Cardiac septum (tissue), 1 donor: ENCODE results near the gene TNRC6C. TPM values are rescaled to one million over a fixed set of nuclear protein-coding genes. Genes with fewer than 3 reads are reported as not detected.

Experiments used
- DNase-seq: peaks from one replicate; pipeline ENCODE4 v3.0.0-alpha.2; 2020; ENCODE audit warnings: low spot score
- intact Hi-C: fragments of 100-400 bp; cut with DNase I; formaldehyde crosslinking; loops from one replicate; pipeline ENCODE4 v1.14.0; 2022
- total RNA-seq: library from RNA; stranded (reverse); fragmentation: NEBNext Ultra II Directional; extraction: Animal tissue kit (Norgen Biotek cat#: 25700); gene quantifications from one replicate; pipeline ENCODE4 v1.2.1, GENCODE V29; 2021
- donor health status: DM: no; HTN: no; CAD: no.

TNRC6C gene
- total RNA-seq, 1 donor from 2014 or later: 17.8 TPM

GRCh38 chr17:78032166-78032565, 73.7 kb downstream of the TNRC6C start:
- intact Hi-C loops: no loop called here
- DNase-seq: no peak

GRCh38 chr17:78034429-78035091, 76.1 kb downstream of the TNRC6C start:
- intact Hi-C loops: loop anchor here (5.0 kb wide), 1 partner anchor 43 kb away; no protein-coding TSS in a partner anchor
- DNase-seq: no peak

GRCh38 chr17:78037280-78037679, 78.8 kb downstream of the TNRC6C start:
- no peak for DNase-seq
- intact Hi-C loops: loop anchor here (5.0 kb wide), 1 partner anchor 40 kb away; no protein-coding TSS in a partner anchor

- intact Hi-C loops: loop anchor here (5.0 kb wide), 1 partner anchor 38 kb away; no protein-coding TSS in a partner anchor
- no peak for DNase-seq
Observed at GRCh38 chr17:78038748-78039288, 80.3 kb downstream of the TNRC6C start.

GRCh38 chr17:78039581-78039980, 81.1 kb downstream of the TNRC6C start:
- intact Hi-C loops: loop anchor here (5.0 kb wide), 1 partner anchor 38 kb away; no protein-coding TSS in a partner anchor
- no peak for DNase-seq

GRCh38 chr17:78040440-78041385, 82.2 kb downstream of the TNRC6C start:
- intact Hi-C loops: no loop called here
- peak; percentile 82 for DNase-seq

GRCh38 chr17:78041386-78042179, 83.1 kb downstream of the TNRC6C start:
- DNase-seq: no peak
- intact Hi-C loops: no loop called here

- no peak for DNase-seq
- intact Hi-C loops: no loop called here
Observed at GRCh38 chr17:78042542-78042941, 84.0 kb downstream of the TNRC6C start.

- no peak for DNase-seq
- intact Hi-C loops: no loop called here
Observed at GRCh38 chr17:78043031-78043430, 84.5 kb downstream of the TNRC6C start.

- no peak for DNase-seq
- intact Hi-C loops: no loop called here
Observed at GRCh38 chr17:78044280-78044835, 85.9 kb downstream of the TNRC6C start.

- intact Hi-C loops: no loop called here
- DNase-seq: no peak
Observed at GRCh38 chr17:78045316-78045715, 86.8 kb downstream of the TNRC6C start.

GRCh38 chr17:78046923-78047322, 88.4 kb downstream of the TNRC6C start:
- intact Hi-C loops: no loop called here
- DNase-seq: no peak

GRCh38 chr17:78048346-78049292, 90.1 kb downstream of the TNRC6C start:
- intact Hi-C loops: no loop called here
- no peak for DNase-seq

GRCh38 chr17:78049609-78050008, 91.1 kb downstream of the TNRC6C start:
- intact Hi-C loops: no loop called here
- no peak for DNase-seq

GRCh38 chr17:78051186-78051972, 92.9 kb downstream of the TNRC6C start:
- DNase-seq: no peak
- intact Hi-C loops: no loop called here

GRCh38 chr17:78053777-78054468, 95.4 kb downstream of the TNRC6C start:
- no peak for DNase-seq
- intact Hi-C loops: no loop called here
